HT1080 (cell line): Measurements from ENCODE around the gene C1orf198. TPM values are rescaled to one million over a fixed set of nuclear protein-coding genes. Genes with fewer than 3 reads are reported as not detected.
A peak's percentile ranks its signal among the peaks of the same experiment; 100 is the strongest.

ENCODE experiments used
- DNase-seq: peaks from one replicate; pipeline ENCODE4 v3.0.0-alpha.2; 2015; ENCODE audit warnings: low read depth
- total RNA-seq: library from RNA; depleted of rRNA; stranded (reverse); fragments of >200 nt; shearing (Covaris generic); gene quantifications from 2 replicates; pipeline ENCODE4 v1.2.3, GENCODE V29; 2014

Gene C1orf198
- total RNA-seq, 1 experiment from 2014 or later, result 17.0 TPM

DNA sequence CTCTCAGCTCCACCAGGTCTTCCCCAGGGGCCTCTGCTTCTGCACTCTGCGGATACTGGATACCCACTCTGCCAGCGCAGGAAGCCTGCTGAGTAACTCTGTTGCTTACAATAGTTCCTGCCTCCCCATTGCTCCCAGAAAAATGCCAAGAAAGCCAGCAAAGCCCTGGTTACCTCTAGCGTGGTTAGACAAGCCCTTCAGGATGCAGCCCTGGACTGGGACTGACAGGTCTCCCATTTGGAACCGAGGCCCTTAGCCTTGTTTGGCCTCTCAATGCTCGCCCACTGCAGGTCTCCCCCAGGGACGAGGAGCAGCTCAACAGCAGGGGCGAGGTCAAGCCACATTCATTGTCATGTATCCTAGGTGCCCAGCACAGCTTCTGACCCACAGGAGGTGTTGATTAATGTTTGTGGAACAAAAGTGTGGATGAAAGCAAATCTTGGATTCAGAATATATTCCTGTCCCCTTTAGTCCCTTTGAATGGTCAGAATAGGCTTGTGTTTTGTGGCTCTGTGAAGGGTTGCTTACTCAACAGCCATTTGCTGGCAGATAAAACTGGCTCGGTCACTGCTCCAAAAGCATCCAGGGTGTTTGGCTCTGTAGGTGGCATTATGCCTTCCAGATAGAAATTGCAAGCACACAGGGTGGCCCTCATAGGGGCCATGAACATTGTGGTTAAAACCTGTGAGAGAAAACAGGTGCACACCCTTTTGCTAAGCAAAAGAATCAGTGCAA lies 58.9 kb downstream of the C1orf198 start:
- DNase-seq, result no peak

DNA sequence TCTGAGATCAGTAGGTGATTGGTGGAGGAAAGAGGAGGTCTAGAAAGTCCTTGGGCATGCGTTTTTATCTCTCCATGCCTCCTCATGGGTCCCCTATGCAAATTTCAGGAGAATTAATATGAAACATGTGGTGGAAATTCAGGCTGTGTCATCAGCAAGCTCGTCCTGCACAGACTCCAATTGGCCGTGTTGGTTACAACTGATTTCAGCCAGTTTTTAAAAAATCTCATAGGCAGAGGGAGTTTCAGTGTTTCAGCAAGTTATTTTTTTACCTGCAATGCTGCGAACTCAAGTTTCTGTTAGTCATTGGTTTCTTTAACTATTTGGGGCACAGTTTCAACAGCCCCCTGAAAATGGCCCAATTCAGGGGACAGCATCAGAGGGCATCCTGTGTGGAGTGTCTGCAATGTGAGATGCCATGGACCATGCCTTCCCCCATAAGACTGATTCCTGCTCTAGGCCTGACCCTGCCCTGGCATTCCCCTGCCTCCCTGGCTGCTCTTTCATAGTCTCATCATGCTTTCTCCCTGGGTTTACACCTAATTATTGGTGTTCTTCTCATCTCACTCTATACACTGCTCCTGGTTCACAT lies 59.9 kb downstream of the C1orf198 start:
- no peak for DNase-seq

DNA sequence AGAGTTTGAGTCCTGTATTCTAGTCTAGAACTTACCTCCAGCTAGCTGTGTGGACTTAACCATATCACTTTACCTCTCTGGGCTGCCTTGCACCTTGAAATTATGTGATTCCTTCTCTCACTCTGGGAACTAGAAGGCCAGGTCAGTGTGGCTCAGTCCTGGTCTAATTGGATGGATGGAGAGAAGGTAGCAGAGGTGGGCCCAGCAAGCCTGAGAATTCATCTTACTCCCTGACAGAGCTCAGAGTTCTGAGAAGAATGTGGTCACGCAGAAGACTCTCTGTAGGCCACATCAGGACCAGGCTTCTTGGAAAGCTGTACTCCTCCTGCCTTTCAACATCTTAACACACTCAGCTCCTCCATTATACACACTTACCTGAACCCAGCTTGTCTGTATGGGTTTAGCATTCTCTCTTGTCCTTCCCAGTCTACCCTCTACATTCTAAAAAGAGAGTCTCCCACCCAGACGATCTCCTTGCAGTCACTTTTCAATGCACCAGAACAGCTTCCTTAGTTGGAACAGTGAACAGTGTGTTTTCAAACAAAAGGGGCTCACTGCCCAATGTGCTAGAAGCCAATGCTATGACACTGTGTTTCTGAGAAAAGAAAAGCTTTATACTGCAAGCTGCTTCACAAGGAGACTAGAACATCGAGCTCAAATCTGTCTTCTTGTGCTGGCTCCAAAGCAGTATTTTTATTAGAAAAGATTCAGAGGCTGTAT lies 60.6 kb downstream of the C1orf198 start:
- no peak for DNase-seq

DNA sequence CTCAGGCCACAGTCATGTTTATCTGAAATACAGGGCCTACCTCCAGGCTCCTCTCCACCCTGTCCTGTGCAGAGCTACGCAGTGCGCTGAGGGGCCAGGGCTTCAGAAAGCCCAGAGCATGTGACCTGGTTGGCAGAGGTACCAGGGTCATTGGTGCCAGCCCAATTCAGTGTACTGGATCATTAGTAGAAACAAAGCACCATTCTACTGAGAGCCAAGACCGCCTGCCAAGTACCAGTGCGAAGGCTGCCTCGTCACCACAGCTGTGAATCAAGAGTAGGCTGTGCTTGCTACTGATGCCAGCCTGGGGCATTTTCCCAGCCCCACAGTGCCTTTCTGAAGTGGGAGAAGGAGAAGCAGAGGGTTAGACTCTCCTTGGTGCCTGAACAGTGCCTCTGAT lies 61.3 kb downstream of the C1orf198 start:
- no peak for DNase-seq

DNA sequence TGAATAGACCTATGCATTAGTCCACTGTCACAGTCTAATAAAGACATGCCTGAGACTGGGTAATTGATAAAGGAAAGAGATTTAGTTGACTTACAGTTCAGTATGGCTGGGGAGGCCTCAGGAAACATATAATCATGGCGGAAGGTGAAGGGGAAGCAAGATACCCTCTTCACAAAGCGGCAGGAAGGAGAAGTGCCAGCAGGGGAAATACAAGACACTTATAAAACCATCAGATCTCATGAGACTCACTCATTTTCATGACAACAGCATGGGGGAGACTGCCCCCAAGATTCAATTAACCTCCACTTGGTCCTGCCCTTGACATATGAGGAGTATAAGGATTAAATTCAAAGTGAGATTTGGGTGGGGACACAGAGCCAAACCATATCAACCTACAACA lies 61.8 kb downstream of the C1orf198 start:
- no peak for DNase-seq

DNA sequence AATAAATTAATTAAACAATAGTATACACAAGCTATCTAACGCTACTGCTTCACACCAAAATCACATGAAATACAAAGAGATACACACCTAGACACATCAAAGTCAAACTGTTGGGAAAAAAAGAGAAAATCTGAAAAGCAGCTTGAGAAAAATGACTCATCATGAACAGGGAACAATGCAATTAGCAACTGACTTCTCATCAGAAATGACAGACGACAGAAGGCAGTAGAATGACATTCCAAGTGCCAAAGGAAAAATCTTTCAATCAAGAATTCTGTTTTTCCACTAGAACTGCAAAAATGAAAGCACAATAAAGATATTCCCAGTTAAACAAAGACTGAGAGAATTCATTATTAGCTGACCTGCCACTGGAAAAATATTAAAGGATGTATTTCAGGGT lies 63.9 kb downstream of the C1orf198 start:
- DNase-seq, result no peak

DNA sequence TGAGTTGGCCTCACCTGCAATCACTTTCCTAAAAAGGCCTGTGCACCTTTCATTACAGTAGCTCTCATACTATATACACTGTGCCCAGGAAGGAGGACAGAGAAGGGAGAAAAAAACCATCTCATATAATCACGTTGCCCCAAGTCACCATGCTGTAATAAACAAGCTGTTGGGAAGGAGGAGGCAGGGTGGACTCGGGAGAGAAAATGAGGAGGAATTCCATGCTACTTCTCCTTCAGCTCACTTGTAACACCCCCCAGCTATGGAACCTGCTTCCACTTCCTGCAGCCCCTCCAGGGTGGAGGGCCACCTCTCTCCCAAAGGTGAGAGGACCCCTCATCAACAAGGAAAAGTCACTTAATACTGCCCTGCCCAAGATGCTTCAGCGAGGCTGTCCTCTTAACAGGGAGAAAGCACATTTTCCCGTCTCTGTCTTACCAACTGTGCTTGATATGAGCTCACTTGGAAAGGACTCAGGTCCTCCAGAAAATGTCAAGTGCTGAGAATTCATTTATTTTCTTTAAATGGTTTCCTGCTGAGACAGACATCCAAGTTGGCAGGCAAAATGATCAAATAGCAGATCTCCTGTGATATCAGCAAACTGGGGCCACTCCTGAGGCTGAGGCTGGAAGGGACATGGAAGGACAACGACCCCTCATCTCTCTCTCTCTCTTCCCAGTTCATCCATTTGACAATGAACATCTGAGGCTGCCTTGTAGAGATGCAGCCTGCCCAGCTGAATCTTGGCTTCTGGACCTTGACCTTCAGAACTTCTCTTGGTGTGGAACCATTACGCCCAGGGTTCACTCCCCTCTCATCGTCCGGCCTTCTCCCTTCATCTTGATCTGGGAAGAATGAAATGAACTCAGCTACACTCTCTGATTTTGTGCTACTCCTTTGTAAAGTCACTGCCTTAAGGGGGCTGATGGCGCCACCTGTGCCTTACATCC lies 67.2 kb downstream of the C1orf198 start:
- DNase-seq, result no peak

GRCh38 chr1:230798491-230798890 lies 69.8 kb downstream of the C1orf198 start:
- DNase-seq, result no peak

DNA sequence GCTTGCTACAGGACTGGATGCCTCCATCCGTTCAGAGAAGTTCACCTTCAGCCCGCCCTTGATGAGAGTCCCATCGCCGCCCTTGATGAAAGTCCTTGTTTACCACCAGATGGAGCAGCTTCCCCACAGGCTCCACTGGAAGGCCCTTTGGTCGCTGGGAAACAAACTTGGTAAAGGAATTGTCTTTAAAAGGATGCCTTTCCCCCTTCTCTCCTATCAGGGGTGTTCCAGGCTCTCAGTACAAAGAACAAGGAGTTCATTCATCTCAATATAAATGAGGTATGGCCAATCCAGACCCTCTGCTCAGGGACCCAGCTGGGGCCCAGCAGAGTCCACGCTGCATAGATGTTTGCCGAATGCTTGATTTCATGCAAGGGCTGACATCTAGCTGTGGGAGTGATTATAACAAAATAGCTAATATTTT lies 70.4 kb downstream of the C1orf198 start:
- peak; percentile 32 for DNase-seq

DNA sequence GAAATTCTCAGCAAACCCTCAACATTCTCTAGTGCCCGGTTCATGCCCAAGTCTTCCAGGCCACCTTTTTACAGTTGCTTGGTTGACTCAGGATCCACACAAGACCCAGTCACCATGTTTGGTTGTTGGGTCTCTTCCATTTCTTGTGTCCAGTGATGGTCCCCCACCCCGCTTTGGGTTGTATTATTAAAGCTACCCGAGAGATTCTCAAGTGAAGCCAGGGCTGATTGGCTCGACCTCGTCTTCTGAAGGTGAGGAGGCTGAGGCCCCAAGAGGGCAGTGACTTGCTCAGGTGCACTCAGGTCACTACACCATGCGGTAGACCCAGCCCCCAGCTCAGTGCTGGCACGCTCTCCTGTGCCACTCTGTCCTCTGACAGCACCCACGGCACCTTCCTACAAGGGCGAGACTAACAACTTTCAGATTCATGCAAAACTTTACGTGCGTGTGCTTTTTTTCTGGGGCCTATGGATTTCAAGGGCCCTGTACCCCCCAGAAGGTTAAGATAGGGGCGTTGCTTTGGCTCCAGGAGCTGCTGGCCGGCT lies 70.9 kb downstream of the C1orf198 start:
- DNase-seq, result no peak

DNA sequence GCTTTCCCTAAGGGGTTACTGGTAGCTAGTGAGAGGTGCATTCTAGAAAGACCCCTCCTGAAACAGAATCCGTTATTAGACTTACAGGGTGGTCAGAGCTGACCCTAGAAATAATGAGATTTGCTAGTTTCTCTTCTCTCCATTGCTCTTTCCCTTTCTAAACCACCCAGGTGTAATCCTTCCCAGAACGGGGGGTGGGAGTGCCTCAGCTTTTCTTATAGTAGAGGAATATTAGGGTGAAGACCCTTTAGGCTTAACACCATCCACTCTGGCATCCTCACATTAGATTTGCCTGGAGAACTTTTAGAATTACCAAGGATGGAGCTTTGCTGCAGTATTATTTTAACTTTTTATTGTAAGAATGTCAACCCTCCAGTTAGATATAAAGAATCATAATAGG lies 71.7 kb downstream of the C1orf198 start:
- no peak for DNase-seq

- no peak for DNase-seq
Measured at GRCh38 chr1:230794871-230795605, 73.3 kb downstream of the C1orf198 start.

DNA sequence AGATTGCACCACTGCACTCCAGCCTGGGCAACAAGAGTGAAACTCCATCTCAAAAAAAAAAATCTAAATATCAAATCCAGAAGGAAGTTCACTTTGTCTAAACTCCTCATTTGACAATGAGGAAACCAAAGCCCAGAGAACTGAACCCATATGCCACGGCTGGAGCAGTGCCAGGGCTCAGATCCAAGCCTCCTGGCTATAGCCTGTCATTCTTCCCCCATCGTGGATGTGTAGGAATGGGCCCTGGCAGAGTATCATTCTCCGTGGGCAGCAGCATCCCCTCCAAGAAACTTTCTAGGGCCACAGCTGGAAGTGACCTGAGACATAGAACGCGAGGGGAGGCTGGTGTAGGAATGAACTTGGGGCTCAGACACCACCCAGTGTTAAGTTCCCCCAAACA lies 73.9 kb downstream of the C1orf198 start:
- DNase-seq, result no peak

DNA sequence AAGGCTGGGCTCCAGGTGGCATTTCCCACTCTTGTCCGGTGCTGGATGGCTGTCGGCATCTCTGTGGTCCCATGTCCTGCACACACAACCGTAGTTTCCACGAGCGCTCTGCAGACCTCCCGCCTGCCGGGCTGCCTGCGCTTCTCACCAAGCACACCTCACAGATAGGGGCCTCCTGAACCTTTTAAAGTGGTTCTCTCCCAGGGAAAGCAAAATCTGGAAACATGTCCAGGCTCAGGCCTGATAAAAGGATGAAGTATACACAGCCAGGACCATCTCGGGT lies 74.9 kb downstream of the C1orf198 start:
- DNase-seq, result no peak

DNA sequence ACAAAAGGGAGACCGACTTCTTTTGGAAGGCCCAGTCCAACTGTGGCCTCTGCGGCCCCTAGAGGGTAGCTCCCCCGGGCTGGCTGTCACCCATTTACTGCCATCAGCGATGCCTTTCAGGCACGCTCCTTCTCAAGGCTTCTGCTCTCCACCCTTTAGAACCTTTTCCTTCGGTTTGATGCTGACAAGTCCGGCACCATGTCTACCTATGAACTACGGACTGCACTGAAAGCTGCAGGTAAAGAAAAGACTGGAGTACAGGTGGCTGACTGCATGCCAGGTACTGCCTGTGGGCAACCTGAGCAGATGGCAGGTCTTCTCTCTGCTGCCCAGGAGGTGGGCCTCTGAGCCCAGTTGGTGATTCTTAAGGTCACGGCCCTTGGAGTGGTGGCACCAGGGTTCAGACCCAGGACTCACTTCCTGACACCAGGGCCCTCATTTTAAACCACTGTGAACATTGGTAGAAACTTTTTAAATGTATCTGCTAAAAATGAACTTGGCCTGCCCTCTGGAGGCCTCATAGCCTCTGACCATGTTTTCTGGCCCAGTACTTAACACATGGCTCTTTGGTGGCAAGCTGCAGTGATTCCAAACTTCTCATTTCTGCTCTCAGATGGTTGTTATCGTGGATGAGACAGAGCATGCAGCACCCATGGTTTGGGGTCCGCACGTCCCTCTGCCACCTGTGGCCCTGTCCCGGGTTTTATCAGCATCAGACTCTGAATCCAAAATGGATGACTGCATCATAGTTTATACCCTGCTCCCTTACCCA lies 75.4 kb downstream of the C1orf198 start:
- no peak for DNase-seq

GRCh38 chr1:230791986-230792564 lies 76.2 kb downstream of the C1orf198 start:
- no peak for DNase-seq

DNA sequence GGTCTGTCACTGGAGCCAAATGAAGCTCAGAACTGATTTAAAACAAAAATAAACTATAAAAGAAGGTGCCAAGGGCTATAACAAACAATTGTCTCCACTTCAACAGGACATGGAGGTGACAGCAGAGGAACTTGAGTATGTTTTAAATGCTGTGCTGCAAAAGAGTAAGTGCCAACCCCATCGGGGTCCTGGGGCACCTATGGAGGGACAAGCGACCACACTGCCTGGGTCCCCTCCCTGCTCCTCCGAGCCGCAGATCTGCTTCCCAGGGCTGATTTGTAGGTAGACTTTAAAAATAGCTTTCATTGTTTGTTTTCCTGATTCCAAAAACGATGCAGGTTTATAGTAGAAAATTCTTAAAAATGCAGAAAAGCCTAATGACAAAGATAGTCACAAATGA lies 78.3 kb downstream of the C1orf198 start:
- no peak for DNase-seq

GRCh38 chr1:230788561-230789275 lies 79.6 kb downstream of the C1orf198 start:
- no peak for DNase-seq

DNA sequence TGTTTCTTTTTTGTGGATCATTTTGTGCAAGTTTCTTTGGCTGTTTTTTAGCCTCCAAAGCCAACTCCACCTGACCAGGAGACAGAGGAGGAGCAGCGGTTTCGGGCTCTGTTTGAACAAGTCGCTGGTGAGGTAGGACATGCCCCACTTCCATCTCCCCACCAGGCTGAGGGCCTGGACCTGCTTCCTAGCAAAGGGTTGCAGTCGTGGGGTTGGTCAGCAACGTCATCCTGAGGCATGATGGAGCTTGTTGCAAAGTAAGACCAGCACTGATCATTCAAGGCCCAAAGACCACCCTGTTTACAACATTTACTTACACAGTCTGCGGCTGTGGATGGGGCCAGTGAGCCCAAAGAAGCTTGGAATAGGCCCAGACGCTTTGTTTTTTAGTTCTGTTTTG lies 80.8 kb downstream of the C1orf198 start:
- DNase-seq, result no peak
